HAP-1 (cell line): ENCODE measurements around the gene PLCB3.

ENCODE experiments used
- DNase-seq, 2 experiments: peaks; one replicate each; pipeline ENCODE4 v3.0.0-alpha.2; 2016 to 2020; ENCODE audit warnings: low spot score in 2 of 2
- H3K27me3 ChIP-seq: fragments of 250-450 bp; sonication (Bioruptor Pico); 2 replicates; pipeline ENCODE4 v1.5.1; 2020; ENCODE audit warnings: low read depth, mild to moderate bottlenecking, moderate library complexity
- H3K36me3 ChIP-seq: fragments of 250-450 bp; sonication (Bioruptor Pico); replicated peaks from 2 replicates; pipeline ENCODE4 v1.5.1; 2020; ENCODE audit warnings: mild to moderate bottlenecking
- H3K4me1 ChIP-seq: fragments of 250-450 bp; sonication (Bioruptor Pico); 2 replicates; pipeline ENCODE4 v1.5.1; 2020; ENCODE audit warnings: mild to moderate bottlenecking
- H3K4me3 ChIP-seq: fragments of 250-450 bp; sonication (Bioruptor Pico); 2 replicates; pipeline ENCODE4 v1.5.1; 2020; ENCODE audit warnings: mild to moderate bottlenecking, moderate library complexity
- H3K9me3 ChIP-seq: fragments of 250-450 bp; sonication (Bioruptor Pico); 2 replicates; pipeline ENCODE4 v1.5.1; 2020; ENCODE audit warnings: mild to moderate bottlenecking, moderate library complexity
- in situ Hi-C: fragments of 300-500 bp; cut with MboI; formaldehyde crosslinking; loops from 3 replicates; pipeline ENCODE4 v1.14.3; 2020; ENCODE audit warnings: low sequenced_read_pairs, inconsistent platforms, mixed read lengths

Gene PLCB3

GRCh38 chr11:64255135-64256128 is 4.1 kb downstream of the PLCB3 start:
- DNase-seq = no peak
- H3K4me1 ChIP-seq = peaks cover 6% of the 10 kb centered on the region
- no peaks in the 10 kb centered on the region for H3K27me3 ChIP-seq
- in situ Hi-C loops = loop anchor here (25.0 kb wide), 1 partner anchor 857 kb away; the partner anchor contains the start of genes FAU, MRPL49, TM7SF2 and ZNHIT2
- H3K36me3 ChIP-seq = peaks cover 50% of the 10 kb centered on the region
- no peaks in the 10 kb centered on the region for H3K9me3 ChIP-seq
- no peak overlapping the region for H3K4me3 ChIP-seq

- in situ Hi-C loops = loop anchor here (25.0 kb wide), 1 partner anchor 856 kb away; the partner anchor contains the start of genes FAU, MRPL49, TM7SF2 and ZNHIT2
- DNase-seq = no peak
- Histone ChIP-seq H3K9me3 (no peaks in the 10 kb centered on the region), H3K27me3 (no peaks in the 10 kb centered on the region), H3K4me1 (no peaks in the 10 kb centered on the region), H3K4me3 (no peak overlapping the region), H3K36me3 (peaks cover 54% of the 10 kb centered on the region)
These were observed 5.0 kb downstream of the PLCB3 start for GRCh38 chr11:64256300-64256699.

DNA sequence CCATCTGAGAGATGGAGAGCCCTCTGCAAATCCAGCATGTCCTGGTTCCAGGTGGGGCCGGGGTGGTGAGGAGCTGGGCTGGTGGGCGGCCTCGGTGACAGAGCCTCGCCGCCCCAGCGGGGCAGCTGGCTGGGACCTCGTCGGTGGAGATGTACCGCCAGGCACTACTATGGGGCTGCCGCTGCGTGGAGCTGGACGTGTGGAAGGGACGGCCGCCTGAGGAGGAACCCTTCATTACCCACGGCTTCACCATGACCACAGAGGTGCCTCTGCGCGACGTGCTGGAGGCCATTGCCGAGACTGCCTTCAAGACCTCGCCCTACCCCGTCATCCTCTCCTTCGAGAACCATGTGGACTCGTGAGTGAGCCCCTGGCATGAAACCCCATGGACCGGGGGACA is 7.0 kb downstream of the PLCB3 start:
- no peak overlapping the region for H3K4me3 ChIP-seq
- peaks cover 73% of the 10 kb centered on the region for H3K36me3 ChIP-seq
- no peaks in the 10 kb centered on the region for H3K27me3 ChIP-seq
- no peak for DNase-seq
- H3K9me3 ChIP-seq = no peaks in the 10 kb centered on the region
- in situ Hi-C loops = loop anchor here (25.0 kb wide), 1 partner anchor 854 kb away; the partner anchor contains the start of genes FAU, MRPL49, TM7SF2 and ZNHIT2
- no peaks in the 10 kb centered on the region for H3K4me1 ChIP-seq

GRCh38 chr11:64258946-64259532 is 7.7 kb downstream of the PLCB3 start:
- H3K4me1 ChIP-seq = no peaks in the 10 kb centered on the region
- peaks cover 79% of the 10 kb centered on the region for H3K36me3 ChIP-seq
- DNase-seq = no peak
- in situ Hi-C loops = loop anchor here (25.0 kb wide), 1 partner anchor 853 kb away; the partner anchor contains the start of genes FAU, MRPL49, TM7SF2 and ZNHIT2
- no peaks in the 10 kb centered on the region for H3K9me3 ChIP-seq
- H3K4me3 ChIP-seq = no peak overlapping the region
- H3K27me3 ChIP-seq = no peaks in the 10 kb centered on the region

DNA sequence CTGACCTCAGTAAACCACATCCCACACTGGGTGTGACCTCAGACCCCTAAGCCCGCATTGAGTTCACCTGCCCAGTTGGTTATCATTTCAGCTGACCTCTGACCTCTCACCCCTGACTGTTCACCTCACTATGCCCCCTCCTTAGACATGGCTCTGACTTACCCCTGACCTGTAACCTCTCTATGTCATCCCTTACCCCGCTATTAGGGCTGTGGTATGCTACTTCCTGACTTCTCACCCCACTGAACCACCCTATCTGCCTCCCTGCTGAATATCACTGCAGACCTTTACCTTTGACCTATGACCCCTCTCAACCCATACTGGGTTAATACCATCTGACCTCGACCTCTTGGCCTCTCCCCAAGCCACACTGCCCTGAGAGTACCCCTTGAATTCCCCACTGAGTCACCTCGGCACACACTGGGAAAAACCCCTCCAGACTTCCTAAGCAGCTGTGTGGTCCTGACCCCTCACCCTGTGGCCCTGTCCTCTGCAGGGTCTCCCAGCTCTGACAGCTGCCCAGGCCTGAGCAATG is 8.3 kb downstream of the PLCB3 start:
- Histone ChIP-seq H3K4me1 (no peaks in the 10 kb centered on the region), H3K27me3 (no peaks in the 10 kb centered on the region), H3K9me3 (no peaks in the 10 kb centered on the region), H3K4me3 (no peak overlapping the region), H3K36me3 (peaks cover 83% of the 10 kb centered on the region)
- in situ Hi-C loops = loop anchor here (25.0 kb wide), 1 partner anchor 853 kb away; the partner anchor contains the start of genes FAU, MRPL49, TM7SF2 and ZNHIT2
- DNase-seq = no peak

GRCh38 chr11:64260147-64260708 is 8.9 kb downstream of the PLCB3 start:
- Histone ChIP-seq H3K9me3 (no peaks in the 10 kb centered on the region), H3K4me1 (no peaks in the 10 kb centered on the region), H3K27me3 (no peaks in the 10 kb centered on the region), H3K36me3 (peaks cover 77% of the 10 kb centered on the region), H3K4me3 (no peak overlapping the region)
- in situ Hi-C loops = loop anchor here (25.0 kb wide), 1 partner anchor 852 kb away; the partner anchor contains the start of genes FAU, MRPL49, TM7SF2 and ZNHIT2
- no peak for DNase-seq

DNA sequence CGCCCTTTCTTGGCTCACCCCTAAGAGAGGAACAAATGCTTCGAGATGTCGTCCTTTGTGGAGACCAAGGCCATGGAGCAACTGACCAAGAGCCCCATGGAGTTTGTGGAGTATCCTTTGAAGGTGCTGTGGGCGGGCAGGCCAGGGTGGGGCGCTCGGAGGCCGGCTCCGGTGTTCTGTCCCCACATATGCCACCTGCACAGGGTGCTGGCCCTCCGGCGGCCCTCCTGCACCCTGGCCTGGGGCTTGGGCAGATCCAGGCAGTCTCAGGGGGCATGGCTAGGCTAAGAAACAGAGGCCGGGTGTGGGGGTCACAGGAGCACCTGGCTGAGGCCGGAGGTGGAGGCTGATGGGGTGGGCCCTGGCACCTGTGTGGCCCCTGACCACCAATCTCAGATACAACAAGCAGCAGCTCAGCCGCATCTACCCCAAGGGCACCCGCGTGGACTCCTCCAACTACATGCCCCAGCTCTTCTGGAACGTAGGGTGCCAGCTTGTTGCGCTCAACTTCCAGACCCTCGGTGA is 10.3 kb downstream of the PLCB3 start:
- no peaks in the 10 kb centered on the region for H3K9me3 ChIP-seq
- in situ Hi-C loops = loop anchor here (25.0 kb wide), 1 partner anchor 851 kb away; the partner anchor contains the start of genes FAU, MRPL49, TM7SF2 and ZNHIT2
- H3K4me3 ChIP-seq = no peak overlapping the region
- H3K27me3 ChIP-seq = no peaks in the 10 kb centered on the region
- peaks cover 79% of the 10 kb centered on the region for H3K36me3 ChIP-seq
- H3K4me1 ChIP-seq = no peaks in the 10 kb centered on the region
- DNase-seq = no peak

DNA sequence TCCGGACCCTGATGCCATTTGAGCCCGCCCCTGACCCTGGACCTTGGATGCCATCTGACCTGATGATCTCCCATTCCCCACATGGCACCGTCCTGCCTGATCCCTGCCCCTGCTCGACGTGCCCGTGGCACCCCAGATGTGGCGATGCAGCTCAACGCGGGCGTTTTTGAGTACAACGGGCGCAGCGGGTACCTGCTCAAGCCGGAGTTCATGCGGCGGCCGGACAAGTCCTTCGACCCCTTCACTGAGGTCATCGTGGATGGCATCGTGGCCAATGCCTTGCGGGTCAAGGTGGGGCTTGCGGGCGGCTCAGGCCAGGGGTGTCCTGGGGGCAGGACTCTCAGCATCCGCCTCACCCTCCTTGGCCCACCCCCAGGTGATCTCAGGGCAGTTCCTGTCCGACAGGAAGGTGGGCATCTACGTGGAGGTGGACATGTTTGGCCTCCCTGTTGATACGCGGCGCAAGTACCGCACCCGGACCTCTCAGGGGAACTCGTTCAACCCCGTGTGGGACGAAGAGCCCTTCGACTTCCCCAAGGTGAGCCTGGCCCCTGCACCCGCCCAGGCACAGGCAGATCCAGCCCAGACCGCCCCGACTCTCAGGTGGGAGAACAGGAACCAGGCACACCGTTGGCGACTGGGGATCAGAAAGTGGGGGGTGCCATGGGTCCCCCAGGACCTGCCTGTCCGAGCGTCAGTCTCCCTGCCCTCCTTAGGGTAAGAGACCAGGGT is 11.1 kb downstream of the PLCB3 start:
- H3K36me3 ChIP-seq = peaks cover 79% of the 10 kb centered on the region
- H3K9me3 ChIP-seq = no peaks in the 10 kb centered on the region
- H3K4me1 ChIP-seq = no peaks in the 10 kb centered on the region
- H3K27me3 ChIP-seq = no peaks in the 10 kb centered on the region
- no peak overlapping the region for H3K4me3 ChIP-seq
- no peak for DNase-seq
- in situ Hi-C loops = loop anchor here (25.0 kb wide), 1 partner anchor 850 kb away; the partner anchor contains the start of genes FAU, MRPL49, TM7SF2 and ZNHIT2

GRCh38 chr11:64263021-64263946 is 12.0 kb downstream of the PLCB3 start:
- H3K36me3 ChIP-seq = peaks cover 77% of the 10 kb centered on the region
- no peak overlapping the region for H3K4me3 ChIP-seq
- H3K9me3 ChIP-seq = no peaks in the 10 kb centered on the region
- in situ Hi-C loops = loop anchor here (25.0 kb wide), 1 partner anchor 849 kb away; the partner anchor contains the start of genes FAU, MRPL49, TM7SF2 and ZNHIT2
- H3K27me3 ChIP-seq = no peaks in the 10 kb centered on the region
- DNase-seq = no peak
- H3K4me1 ChIP-seq = 0 out of 2 replicates have a peak, but pooled peaks cover under 1% of the 10 kb centered on the region

- DNase-seq = no peak
- H3K36me3 ChIP-seq = peaks cover 72% of the 10 kb centered on the region
- H3K9me3 ChIP-seq = no peaks in the 10 kb centered on the region
- H3K4me1 ChIP-seq = peaks cover 4% of the 10 kb centered on the region; the same call in 1 of the 2 replicates
- H3K4me3 ChIP-seq = no peak overlapping the region
- in situ Hi-C loops = loop anchor here (25.0 kb wide), 1 partner anchor 848 kb away; the partner anchor contains the start of genes FAU, MRPL49, TM7SF2 and ZNHIT2
- H3K27me3 ChIP-seq = no peaks in the 10 kb centered on the region
These were observed 12.6 kb downstream of the PLCB3 start for GRCh38 chr11:64263947-64264317.

GRCh38 chr11:64264371-64264852 is 13.1 kb downstream of the PLCB3 start:
- H3K27me3 ChIP-seq = no peaks in the 10 kb centered on the region
- H3K36me3 ChIP-seq = peaks cover 67% of the 10 kb centered on the region
- peaks cover 4% of the 10 kb centered on the region; the same call in 1 of the 2 replicates for H3K4me1 ChIP-seq
- in situ Hi-C loops = loop anchor here (25.0 kb wide), 1 partner anchor 848 kb away; the partner anchor contains the start of genes FAU, MRPL49, TM7SF2 and ZNHIT2
- no peak overlapping the region for H3K4me3 ChIP-seq
- no peak for DNase-seq
- H3K9me3 ChIP-seq = no peaks in the 10 kb centered on the region
